ENCODE results near the gene DEFB115.

GRCh38 chr20:31237763-31238162, 19.7 kb upstream of the DEFB115 start:
- TF ChIP-seq EZH2 (IDR thresholded peaks at IDR 0.05; ENCODE audit: borderline replicate concordance, low read depth, low read length, poor library complexity, severe bottlenecking) (no peak), CTCF (conservative IDR thresholded peaks at IDR 0.05; ENCODE audit: low read depth, low read length) (no peak)
